A673 (cell line): Measurements from ENCODE around the gene ATP2B1. TPM values are rescaled to one million over a fixed set of nuclear protein-coding genes. Genes with fewer than 3 reads are reported as not detected.

Experiments used
- BruUV-seq: library from RNA; stranded (reverse); fragments of 400-500 nt; replicated peaks from 2 replicates; lab custom pipeline; 2021; lab: Mats Ljungman, UMichigan
- CTCF ChIA-PET: fragments of 300-600 bp; sonication (Branson Sonifier 250); formaldehyde crosslinking; loops from one replicate; lab custom pipeline; 2022; ENCODE audit warnings: antibody characterized with exemption; lab: Charles Lee
- POLR2A ChIA-PET: fragments of 300-600 bp; sonication (Branson Sonifier 250); formaldehyde crosslinking; loops from one replicate; lab custom pipeline; 2022; ENCODE audit warnings: antibody characterized with exemption; ENCODE audit not compliant: low non-redundant PET; lab: Charles Lee
- DNase-seq: peaks from one replicate; pipeline ENCODE4 v3.0.0-alpha.2; 2015; ENCODE audit warnings: low spot score
- H3K27ac ChIP-seq: fragments of 200-600 bp; sonication (generic); 2 replicates; pipeline ENCODE4 v1.5.1; 2016; ENCODE audit warnings: mixed run types, low read depth, mild to moderate bottlenecking, mixed read lengths, antibody characterized with exemption, low read length; ENCODE audit not compliant: poor library complexity, severe bottlenecking
- H3K27me3 ChIP-seq: fragments of 200-600 bp; sonication (generic); replicated peaks from 2 replicates; pipeline ENCODE4 v1.6.1; 2017; ENCODE audit warnings: mixed run types, low read depth, mild to moderate bottlenecking, mixed read lengths, antibody characterized with exemption, low read length; ENCODE audit not compliant: insufficient read depth, poor library complexity
- H3K36me3 ChIP-seq: fragments of 200-600 bp; sonication (generic); 2 replicates; pipeline ENCODE4 v1.6.1; 2016; ENCODE audit warnings: mixed run types, mild to moderate bottlenecking, mixed read lengths, antibody characterized with exemption, low read length; ENCODE audit not compliant: insufficient read depth, poor library complexity, severe bottlenecking
- H3K4me1 ChIP-seq: fragments of 200-600 bp; sonication (generic); 2 replicates; pipeline ENCODE4 v1.6.1; 2017; ENCODE audit warnings: mixed run types, mild to moderate bottlenecking, mixed read lengths, antibody characterized with exemption, low read length; ENCODE audit not compliant: insufficient read depth, poor library complexity, severe bottlenecking
- H3K4me3 ChIP-seq: fragments of 200-600 bp; sonication (generic); 2 replicates; pipeline ENCODE4 v1.5.1; 2016; ENCODE audit warnings: low read depth, mixed run types, mild to moderate bottlenecking, mixed read lengths, low read length; ENCODE audit not compliant: poor library complexity, severe bottlenecking
- H3K9me3 ChIP-seq: fragments of 200-600 bp; sonication (generic); 2 replicates; pipeline ENCODE4 v1.6.1; 2016; ENCODE audit warnings: mixed run types, low read depth, mild to moderate bottlenecking, mixed read lengths, antibody characterized with exemption, low read length; ENCODE audit not compliant: poor library complexity, severe bottlenecking
- EZH2 ChIP-seq: fragments of 200-600 bp; sonication (generic); IDR thresholded peaks from 2 replicates; pipeline ENCODE4 v1.6.1; 2017; ENCODE audit warnings: borderline replicate concordance, low read depth, mild to moderate bottlenecking, mixed read lengths, antibody characterized with exemption, low read length; ENCODE audit not compliant: poor library complexity, severe bottlenecking
- intact Hi-C: fragments of 100-400 bp; cut with micrococcal nuclease; formaldehyde crosslinking; loops from one replicate; pipeline ENCODE4 v1.10.0; 2022; ENCODE audit not compliant: unreplicated experiment
- total RNA-seq: library from RNA; stranded (reverse); gene quantifications from 2 replicates; pipeline ENCODE4 v1.2.3, GENCODE V29; 2021
- TF ChIP-seq, protein P1 (sequence below): fragments of 300-800, 200-600 bp; sonication (generic); conservative IDR thresholded peaks from 2 replicates; pipeline ENCODE4 v1.5.1; 2017; ENCODE audit warnings: low read depth, mild to moderate bottlenecking, antibody characterized with exemption, low read length, moderate library complexity, mixed read lengths

ATP2B1 gene
- total RNA-seq, 1 experiment from 2014 or later, result 44.2 TPM

DNA sequence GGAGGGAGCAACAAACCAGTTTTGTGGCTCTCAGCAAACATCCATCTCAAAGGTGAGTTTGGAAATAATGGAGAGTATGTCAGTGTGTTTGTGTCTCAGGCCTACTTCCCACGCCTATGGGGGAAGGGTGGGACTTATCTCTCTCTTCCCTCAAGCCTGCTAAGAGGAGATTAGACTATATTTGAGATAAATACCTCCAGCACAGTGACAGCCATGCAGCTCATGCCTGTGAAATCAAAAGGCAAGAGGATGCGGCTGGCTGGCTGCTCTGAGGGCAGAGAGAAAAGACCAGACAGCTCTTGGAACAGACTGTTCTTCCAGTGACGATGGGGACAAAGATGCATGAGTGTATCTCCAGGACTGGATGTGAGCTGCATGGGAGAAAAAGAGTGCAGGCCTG, 168.1 kb downstream of the ATP2B1 start:
- no peak for TF ChIP-seq EZH2
- TF ChIP-seq, protein P1, sequence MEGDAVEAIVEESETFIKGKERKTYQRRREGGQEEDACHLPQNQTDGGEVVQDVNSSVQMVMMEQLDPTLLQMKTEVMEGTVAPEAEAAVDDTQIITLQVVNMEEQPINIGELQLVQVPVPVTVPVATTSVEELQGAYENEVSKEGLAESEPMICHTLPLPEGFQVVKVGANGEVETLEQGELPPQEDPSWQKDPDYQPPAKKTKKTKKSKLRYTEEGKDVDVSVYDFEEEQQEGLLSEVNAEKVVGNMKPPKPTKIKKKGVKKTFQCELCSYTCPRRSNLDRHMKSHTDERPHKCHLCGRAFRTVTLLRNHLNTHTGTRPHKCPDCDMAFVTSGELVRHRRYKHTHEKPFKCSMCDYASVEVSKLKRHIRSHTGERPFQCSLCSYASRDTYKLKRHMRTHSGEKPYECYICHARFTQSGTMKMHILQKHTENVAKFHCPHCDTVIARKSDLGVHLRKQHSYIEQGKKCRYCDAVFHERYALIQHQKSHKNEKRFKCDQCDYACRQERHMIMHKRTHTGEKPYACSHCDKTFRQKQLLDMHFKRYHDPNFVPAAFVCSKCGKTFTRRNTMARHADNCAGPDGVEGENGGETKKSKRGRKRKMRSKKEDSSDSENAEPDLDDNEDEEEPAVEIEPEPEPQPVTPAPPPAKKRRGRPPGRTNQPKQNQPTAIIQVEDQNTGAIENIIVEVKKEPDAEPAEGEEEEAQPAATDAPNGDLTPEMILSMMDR, result no peak
- no peaks in the 10 kb centered on the region for H3K9me3 ChIP-seq

DNA sequence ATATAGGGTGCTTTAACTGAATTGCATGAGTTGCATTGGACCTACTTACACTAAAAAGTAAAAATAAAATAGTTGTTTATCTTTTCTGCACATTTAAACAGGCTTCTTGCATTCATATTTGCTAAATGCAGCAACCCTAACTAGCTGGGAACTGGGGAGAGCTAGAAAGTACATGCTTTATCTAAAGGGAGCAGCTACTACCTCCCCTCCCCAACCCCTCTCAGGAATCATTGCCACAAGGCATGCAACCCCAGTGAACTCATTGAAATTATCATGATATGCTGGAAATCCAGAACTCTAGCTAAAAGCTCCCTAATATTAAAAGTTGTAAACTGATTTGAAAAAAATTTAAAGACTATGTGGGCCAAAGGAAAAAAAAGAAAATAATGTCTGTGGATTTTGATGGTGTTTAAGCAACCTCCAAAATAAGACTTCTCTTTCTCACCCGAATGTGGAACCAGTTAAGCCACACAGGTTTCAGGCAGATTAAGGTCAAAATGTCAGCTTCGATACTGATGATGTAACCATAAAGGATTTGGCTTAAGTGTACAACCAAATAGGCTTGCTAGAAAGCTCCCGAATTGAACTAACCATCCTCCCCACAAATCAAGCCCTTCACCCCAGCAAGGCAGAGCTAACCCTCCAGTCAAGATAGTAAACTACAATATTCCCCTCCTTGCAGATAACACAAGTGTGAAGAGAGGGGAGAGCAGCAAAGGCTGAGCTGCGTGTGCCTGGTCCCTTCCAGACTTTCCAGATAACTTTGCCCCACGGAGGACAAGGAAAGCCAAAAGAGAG, 169.0 kb downstream of the ATP2B1 start:
- BruUV-seq, result no TSS peak
- H3K36me3 ChIP-seq, result no peaks in the 10 kb centered on the region
- no peak overlapping the region for H3K4me3 ChIP-seq
- peaks cover 9% of the 10 kb centered on the region for H3K4me1 ChIP-seq
- H3K9me3 ChIP-seq, result no peaks in the 10 kb centered on the region
- TF ChIP-seq EZH2, result no peak
- TF ChIP-seq, protein P1, result no peak
- H3K27me3 ChIP-seq, result no peaks in the 10 kb centered on the region
- intact Hi-C loops, result loop anchor here (5.0 to 10.0 kb wide), 6 partner anchors 168 to 1403 kb away; partner anchors contain the start of gene ATP2B1
- CTCF ChIA-PET, result interaction anchor here (1.1 kb wide), 1 partner anchor 13 kb away, joined by 3 read pairs; no protein-coding TSS in a partner anchor
- no peak overlapping the region for H3K27ac ChIP-seq
- DNase-seq, result no peak
- POLR2A ChIA-PET, result no interaction called here

More for the DNA sequence above, 168.1 kb downstream of the ATP2B1 start:
- intact Hi-C loops, result loop anchor here (5.0 to 10.0 kb wide), 6 partner anchors 167 to 1402 kb away; partner anchors contain the start of gene ATP2B1
- CTCF ChIA-PET, result no interaction called here
- no peak for DNase-seq
- H3K27me3 ChIP-seq, result no peaks in the 10 kb centered on the region
- H3K4me1 ChIP-seq, result peaks cover 13% of the 10 kb centered on the region
- no peaks in the 10 kb centered on the region for H3K36me3 ChIP-seq
- no peak overlapping the region for H3K27ac ChIP-seq
- no TSS peak for BruUV-seq
- H3K4me3 ChIP-seq, result no peak overlapping the region
- POLR2A ChIA-PET, result no interaction called here

DNA sequence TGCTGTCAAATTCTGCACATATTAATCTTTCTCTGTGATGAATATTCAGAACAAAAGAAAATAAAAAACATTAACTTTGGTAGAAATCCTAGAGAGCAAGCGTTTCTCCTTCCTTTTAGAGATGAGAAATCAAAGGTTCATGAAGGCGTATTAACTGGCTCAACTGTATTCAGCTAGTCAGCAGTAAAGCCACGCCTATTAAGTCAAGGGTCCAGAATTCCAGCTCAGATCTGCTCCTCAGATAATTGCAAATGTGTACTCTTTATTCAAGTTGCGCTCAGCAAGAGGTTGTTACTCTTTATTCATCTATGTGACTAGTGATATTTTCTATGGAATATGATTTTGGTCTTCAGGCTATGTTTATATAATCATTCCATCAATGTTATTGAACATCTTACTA, 169.7 kb downstream of the ATP2B1 start:
- no TSS peak for BruUV-seq
- DNase-seq, result no peak
- TF ChIP-seq, protein P1, result no peak
- TF ChIP-seq EZH2, result no peak
- intact Hi-C loops, result no loop called here
- no peak overlapping the region for H3K27ac ChIP-seq
- H3K9me3 ChIP-seq, result no peaks in the 10 kb centered on the region
- POLR2A ChIA-PET, result no interaction called here
- H3K4me3 ChIP-seq, result no peak overlapping the region
- peaks cover 2% of the 10 kb centered on the region for H3K4me1 ChIP-seq
- CTCF ChIA-PET, result interaction anchor here (0.5 to 1.1 kb wide), 2 partner anchors 14 to 66 kb away, joined by 3 to 4 read pairs; no protein-coding TSS in a partner anchor
- no peaks in the 10 kb centered on the region for H3K27me3 ChIP-seq
- no peaks in the 10 kb centered on the region for H3K36me3 ChIP-seq

Other genes with a start within 250 kb of the ATP2B1 start
- 13.2 and 14.3 TPM in 2 replicates for gene GALNT4, start 184.0 kb downstream of the ATP2B1 start, total RNA-seq
- 30.8 and 33.8 TPM in 2 replicates for gene POC1B, start 182.8 kb downstream of the ATP2B1 start, total RNA-seq